Stomach (tissue), 9 donors: ENCODE results near the gene NR5A1. TPM values are rescaled to one million over a fixed set of nuclear protein-coding genes. Genes with fewer than 3 reads are reported as not detected.

ENCODE experiments used
- DNase-seq, 2 donors: peaks; one replicate each; pipeline versions ENCODE4 v3.0.0 to v3.0.0-alpha.2; 2013 to 2019
- H3K27ac ChIP-seq, 5 donors: fragments of 200-600 bp in 4 of 5; sonication (generic) in 4 of 5; one replicate each; pipeline ENCODE4 v1.5.1; 2013 to 2019; ENCODE audit warnings: mild to moderate bottlenecking in 1 of 5, moderate library complexity in 1 of 5
- H3K27me3 ChIP-seq, 3 donors: fragments of 200-600 bp; sonication (generic); one replicate each; pipeline ENCODE4 v1.5.1; 2017 to 2019; ENCODE audit warnings: mixed run types in 1 of 3
- H3K36me3 ChIP-seq, 4 donors: fragments of 200-600 bp; sonication (generic); 1 replicate in 3 of 4; 2 replicates in 1 of 4; pipeline ENCODE4 v1.5.1; 2016 to 2019
- H3K4me1 ChIP-seq, 4 donors: fragments of 200-600 bp; sonication (generic); one replicate each; pipeline ENCODE4 v1.5.1; 2016 to 2019
- H3K4me3 ChIP-seq, 4 donors: fragments of 200-600 bp; sonication (generic) in 3 of 4; one replicate each; pipeline ENCODE4 v1.5.1; 2016 to 2019; ENCODE audit warnings: mild to moderate bottlenecking in 1 of 4
- H3K9me3 ChIP-seq, 4 donors: fragments of 200-600 bp; sonication (generic); one replicate each; pipeline ENCODE4 v1.5.1; 2016 to 2019
- EP300 ChIP-seq: sonication (generic); formaldehyde crosslinking; IDR thresholded peaks from one replicate; pipeline ENCODE4 v1.6.1; 2017; ENCODE audit warnings: antibody characterized with exemption
- POLR2A ChIP-seq, 4 donors: fragments of 450-650 bp; IDR thresholded peaks; one replicate each; pipeline ENCODE4 v1.6.1; 2016; ENCODE audit warnings: antibody characterized with exemption in 4 of 4, control low read depth in 2 of 4, mild to moderate bottlenecking in 1 of 4, moderate library complexity in 1 of 4
- POLR2AphosphoS5 ChIP-seq, 3 donors: sonication (generic); formaldehyde crosslinking; IDR thresholded peaks; one replicate each; pipeline ENCODE4 v1.6.1; 2016; ENCODE audit warnings: antibody characterized with exemption in 3 of 3
- WGBS, 5 donors: extraction: QIAGEN DNeasy Blood & Tissue Kit in 3 of 5; methylation state at CpG; one replicate each; pipeline versions ENCODE4 v1.1.5 to v1.1.7; 2013 to 2018; 5-methylcytosine and 5-hydroxymethylcytosine counted together
- intact Hi-C: fragments of 100-400 bp; cut with DNase I; formaldehyde crosslinking; loops from one replicate; pipeline ENCODE4 v1.15.1; 2023; ENCODE audit warnings: low total_unique reads
- polyA plus RNA-seq, 3 donors: library from polyadenylated mRNA; stranded (reverse); fragments of 200-250 nt; gene quantifications; one replicate each; pipeline ENCODE4 v1.2.3, GENCODE V29; 2013
- total RNA-seq, 5 donors: library from RNA; depleted of rRNA; stranded (reverse); fragments of >200 nt; gene quantifications; one replicate each; pipeline versions ENCODE4 v1.1.0 to v1.2.3, GENCODE V29; 2014 to 2016
- TF ChIP-seq, protein P1 (sequence below), 7 experiments: fragments of 450-650 bp in 4 of 7; fragments of 200-600 bp in 3 of 7; sonication (generic) in 3 of 7; IDR thresholded peaks; one replicate each; pipeline ENCODE4 v1.5.1; 2016 to 2019; ENCODE audit warnings: antibody characterized with exemption in 7 of 7, control low read depth in 2 of 7, mild to moderate bottlenecking in 1 of 7
- donor health status: healthy with polysubstance abuse.
- donor health status: Bipolar disorder and iron deficiency.
- donor health status: healthy.

NR5A1 gene
- total and polyA plus RNA-seq, 8 donors: 0.03 to 2.4 TPM; not detected in 6

DNA sequence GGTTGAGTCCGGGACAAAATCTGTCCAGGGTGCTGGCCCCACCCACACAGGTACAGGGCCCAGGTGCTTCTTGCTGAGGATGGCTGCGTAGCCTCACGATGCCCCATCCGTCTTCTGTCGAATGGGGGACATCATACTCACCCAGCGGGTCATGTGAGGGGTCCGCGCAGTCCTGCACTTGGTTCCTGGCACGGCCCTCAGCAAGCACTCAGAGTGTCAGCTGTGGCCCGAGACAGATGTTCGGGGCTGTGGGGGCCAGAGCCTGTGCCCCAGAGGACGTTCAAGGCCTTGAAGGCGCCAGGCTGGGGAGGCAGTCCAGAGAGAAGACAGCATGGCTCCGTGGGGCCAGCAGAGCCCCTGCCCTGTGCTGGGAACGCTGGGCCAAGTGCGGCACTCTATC is 27.8 kb downstream of the NR5A1 start:
- H3K27me3 ChIP-seq: peaks cover 23 to 96% (median 69%) of the 10 kb centered on the region in 3 donors
- no peaks in the 10 kb centered on the region for H3K9me3 ChIP-seq
- peaks cover 7 to 14% (median 11%) of the 10 kb centered on the region in 4 donors for H3K4me1 ChIP-seq
- DNase-seq: no peak
- no peaks in the 10 kb centered on the region for H3K36me3 ChIP-seq
- H3K27ac ChIP-seq: no peak overlapping the region
- 72 to 87% (median 85%) methylated on average over 7 to 16 of the region's 16 CpGs for WGBS, 5 donors
- intact Hi-C loops: no loop called here
- H3K4me3 ChIP-seq: no peak overlapping the region
- TF ChIP-seq POLR2A (IDR thresholded peaks at IDR 0.05) (no peak), POLR2AphosphoS5 (IDR thresholded peaks at IDR 0.05) (no peak), EP300 (no peak)
- TF ChIP-seq, protein P1, sequence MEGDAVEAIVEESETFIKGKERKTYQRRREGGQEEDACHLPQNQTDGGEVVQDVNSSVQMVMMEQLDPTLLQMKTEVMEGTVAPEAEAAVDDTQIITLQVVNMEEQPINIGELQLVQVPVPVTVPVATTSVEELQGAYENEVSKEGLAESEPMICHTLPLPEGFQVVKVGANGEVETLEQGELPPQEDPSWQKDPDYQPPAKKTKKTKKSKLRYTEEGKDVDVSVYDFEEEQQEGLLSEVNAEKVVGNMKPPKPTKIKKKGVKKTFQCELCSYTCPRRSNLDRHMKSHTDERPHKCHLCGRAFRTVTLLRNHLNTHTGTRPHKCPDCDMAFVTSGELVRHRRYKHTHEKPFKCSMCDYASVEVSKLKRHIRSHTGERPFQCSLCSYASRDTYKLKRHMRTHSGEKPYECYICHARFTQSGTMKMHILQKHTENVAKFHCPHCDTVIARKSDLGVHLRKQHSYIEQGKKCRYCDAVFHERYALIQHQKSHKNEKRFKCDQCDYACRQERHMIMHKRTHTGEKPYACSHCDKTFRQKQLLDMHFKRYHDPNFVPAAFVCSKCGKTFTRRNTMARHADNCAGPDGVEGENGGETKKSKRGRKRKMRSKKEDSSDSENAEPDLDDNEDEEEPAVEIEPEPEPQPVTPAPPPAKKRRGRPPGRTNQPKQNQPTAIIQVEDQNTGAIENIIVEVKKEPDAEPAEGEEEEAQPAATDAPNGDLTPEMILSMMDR (IDR thresholded peaks at IDR 0.05): no peak

DNA sequence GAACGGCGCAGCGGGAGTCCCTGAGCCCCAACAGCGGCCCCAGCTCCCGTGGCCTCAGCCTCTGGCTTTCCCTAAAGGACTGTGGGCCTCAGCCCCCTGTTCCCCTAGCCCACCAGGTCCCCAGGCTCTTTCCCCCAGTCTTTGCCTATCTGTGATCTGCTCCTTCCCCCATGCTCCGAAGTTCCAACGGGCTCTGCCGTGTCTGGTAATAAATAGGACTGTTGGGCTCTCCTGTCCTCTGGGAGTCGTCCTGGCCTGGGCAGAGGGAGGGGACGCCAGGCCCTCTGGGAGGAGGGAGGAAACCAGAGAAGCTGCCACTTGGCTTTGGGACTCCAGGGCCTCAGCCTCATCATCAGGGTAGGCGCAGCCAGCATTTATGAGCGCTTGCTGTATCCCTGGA is 28.8 kb downstream of the NR5A1 start:
- no peaks in the 10 kb centered on the region for H3K36me3 ChIP-seq
- peaks cover 23 to 98% (median 69%) of the 10 kb centered on the region in 3 donors for H3K27me3 ChIP-seq
- H3K4me1 ChIP-seq: peaks cover 7 to 14% (median 11%) of the 10 kb centered on the region in 4 donors
- DNase-seq: no peak
- no peaks in the 10 kb centered on the region for H3K9me3 ChIP-seq
- TF ChIP-seq POLR2A (IDR thresholded peaks at IDR 0.05) (no peak), POLR2AphosphoS5 (IDR thresholded peaks at IDR 0.05) (no peak), EP300 (no peak)
- TF ChIP-seq, protein P1 (IDR thresholded peaks at IDR 0.05): no peak
- intact Hi-C loops: no loop called here
- H3K4me3 ChIP-seq: no peak overlapping the region
- H3K27ac ChIP-seq: no peak overlapping the region
- 44 to 65% (median 54%) methylated on average over 9 to 12 of the region's 12 CpGs for WGBS, 5 donors

DNA sequence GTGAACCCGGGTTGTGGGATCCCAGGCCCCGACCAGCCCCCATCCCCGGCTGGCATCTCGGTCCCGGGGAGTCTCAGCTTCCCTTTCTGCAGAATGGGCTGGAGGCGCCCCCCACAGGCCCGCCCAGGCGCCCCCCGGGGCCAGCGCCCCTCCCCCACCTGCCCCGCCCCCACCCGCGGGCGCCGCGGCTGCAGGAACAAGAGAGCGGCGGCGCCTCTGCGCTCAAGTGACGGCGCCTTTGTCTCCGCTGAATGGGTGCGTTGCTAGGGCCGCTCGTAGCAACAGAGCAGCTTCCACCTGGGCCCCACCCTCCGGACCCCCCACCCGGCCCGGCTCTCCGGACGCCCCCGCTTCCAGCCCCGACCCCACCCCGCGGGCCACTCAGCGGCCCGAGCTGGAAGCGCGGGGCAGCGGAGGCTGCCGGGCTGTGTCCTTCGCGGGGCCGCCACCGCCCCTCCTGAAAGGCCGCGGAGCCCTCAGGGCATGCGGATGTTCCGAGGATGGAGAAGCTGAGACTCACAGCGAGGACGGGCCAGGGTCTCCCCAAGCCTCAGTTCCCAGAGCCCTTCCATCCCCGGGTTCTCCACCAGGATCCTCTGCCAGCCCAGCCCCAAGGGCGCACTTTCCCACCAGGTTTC is 29.4 kb downstream of the NR5A1 start:
- peak in 1 of 2 donors; percentile 62 for DNase-seq
- Histone ChIP-seq H3K36me3 (no peaks in the 10 kb centered on the region), H3K27me3 (peaks cover 23 to 98% (median 69%) of the 10 kb centered on the region in 3 donors), H3K9me3 (no peaks in the 10 kb centered on the region), H3K4me1 (peaks cover 7 to 14% (median 11%) of the 10 kb centered on the region in 4 donors), H3K4me3 (peak overlapping the region in 2 of 4 donors; percentile 18 to 24), H3K27ac (no peak overlapping the region)
- WGBS, 5 donors: 5 to 17% (median 7%) methylated on average over 7 to 53 of the region's 53 CpGs
- TF ChIP-seq POLR2AphosphoS5 (IDR thresholded peaks at IDR 0.05) (no peak), EP300 (no peak), POLR2A (IDR thresholded peaks at IDR 0.05) (no peak)
- TF ChIP-seq, protein P1 (IDR thresholded peaks at IDR 0.05): no peak
- intact Hi-C loops: no loop called here

DNA sequence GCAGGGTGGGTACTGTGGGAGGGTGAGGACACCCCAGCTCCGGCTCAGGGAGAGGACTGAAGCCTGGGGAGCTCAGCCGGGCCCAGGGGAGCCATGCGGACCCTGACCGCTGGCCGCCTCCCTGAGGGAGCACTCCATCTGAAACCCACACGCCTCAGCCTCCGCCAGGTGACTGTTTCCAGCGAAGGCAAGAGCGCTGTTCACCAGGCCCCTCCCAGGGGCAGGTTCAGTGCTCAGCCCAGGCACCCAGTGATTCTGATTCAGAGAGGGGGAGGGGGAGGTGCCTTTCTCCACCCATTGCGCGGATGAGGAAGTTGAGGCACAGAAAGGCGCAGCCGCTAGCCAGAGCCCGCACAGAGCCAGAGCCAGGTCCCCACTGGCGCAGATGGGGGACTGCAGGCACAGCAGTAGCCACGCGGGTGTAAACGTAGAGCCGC is 30.0 kb downstream of the NR5A1 start:
- DNase-seq: peak in 1 of 2 donors; percentile 34
- no peaks in the 10 kb centered on the region for H3K36me3 ChIP-seq
- TF ChIP-seq, protein P1 (IDR thresholded peaks at IDR 0.05): no peak
- TF ChIP-seq POLR2AphosphoS5 (IDR thresholded peaks at IDR 0.05) (no peak), EP300 (no peak), POLR2A (IDR thresholded peaks at IDR 0.05) (no peak)
- no peak overlapping the region for H3K27ac ChIP-seq
- 29 to 44% (median 30%) methylated on average over 9 to 19 of the region's 19 CpGs for WGBS, 5 donors
- H3K4me1 ChIP-seq: peaks cover 7 to 14% (median 11%) of the 10 kb centered on the region in 4 donors
- no peaks in the 10 kb centered on the region for H3K9me3 ChIP-seq
- intact Hi-C loops: no loop called here
- peak overlapping the region in 2 of 4 donors; percentile 18 to 24 for H3K4me3 ChIP-seq
- H3K27me3 ChIP-seq: peaks cover 23 to 94% (median 65%) of the 10 kb centered on the region in 3 donors
